ENCODE results near the gene ASTE1. TPM values are rescaled to one million over a fixed set of nuclear protein-coding genes. Genes with fewer than 3 reads are reported as not detected.

ASTE1 gene
- 1 to 10 TPM; 3.5 to 5.1 (median 4.7) TPM for total RNA-seq
- polyA plus RNA-seq: 2.2 TPM
- long read RNA-seq, donor 1, transcript ASTE1-201 (6 exons, 2,664 nt): major isoform, 6 of 16 reads
- long read RNA-seq, donor 1, partial matches to known transcripts: 4 of 16 reads
- long read RNA-seq, donor 1, other reads (novel, unspliced or antisense): 6 of 16 reads
- long read RNA-seq, donor 2, partial matches to known transcripts: 1 of 4 reads
- long read RNA-seq, donor 2, other reads (novel, unspliced or antisense): 2 of 4 reads
- long read RNA-seq, donor 3, transcript ASTE1-201 (6 exons, 2,664 nt): major isoform, 10 of 24 reads
- long read RNA-seq, donor 3, partial matches to known transcripts: 4 of 24 reads
- long read RNA-seq, donor 3, other reads (novel, unspliced or antisense): 10 of 24 reads
- long read RNA-seq, donor 4, partial matches to known transcripts: 2 of 3 reads
- long read RNA-seq, donor 4, other reads (novel, unspliced or antisense): 0 of 3 reads

- intact Hi-C loops (cut with DNase I): no loop called here
- peak within 1 kb of the TSS; percentile 87 for H3K27ac ChIP-seq (ENCODE audit: low read length)
- under 1% methylated on average over 56 of the region's 56 CpGs for WGBS
- DNase-seq: peak; percentile 92 to 97 (median 95)
- peak within 1 kb of the TSS; percentile 85 for H3K4me3 ChIP-seq (ENCODE audit: low read length)
- no peaks in the 10 kb centered on the region for H3K4me1 ChIP-seq (ENCODE audit: control insufficient read depth, insufficient read depth, low read length)
- ATAC-seq: peak; percentile 99 to 100
- H3K9me3 ChIP-seq (ENCODE audit: control insufficient read depth, low read length): no peaks in the 10 kb centered on the region
- no peaks in the 10 kb centered on the region for H3K27me3 ChIP-seq (ENCODE audit: control insufficient read depth, insufficient read depth)
Observed at GRCh38 chr3:131026321-131027151, at the start of gene ASTE1, which contains the start of gene NEK11. Gene ASTE1 (minus strand): TSS chr3:131026825. CDS start chr3:131025306, 1,519 bp downstream. Gene NEK11 (plus strand): TSS chr3:131026877. CDS start chr3:131029709, 2,832 bp downstream.

GRCh38 chr3:131075632-131076328, 49.2 kb upstream of the ASTE1 start:
- no peak for ATAC-seq
- Histone ChIP-seq H3K4me3 (ENCODE audit: low read length) (no peak overlapping the region), H3K9me3 (ENCODE audit: control insufficient read depth, low read length) (no peaks in the 10 kb centered on the region), H3K27ac (ENCODE audit: low read length) (no peak overlapping the region), H3K27me3 (ENCODE audit: control insufficient read depth, insufficient read depth) (no peaks in the 10 kb centered on the region), H3K4me1 (ENCODE audit: control insufficient read depth, insufficient read depth, low read length) (peaks cover 2% of the 10 kb centered on the region)
- WGBS: 68% methylated on average over 4 of the region's 4 CpGs
- no peak for DNase-seq
- intact Hi-C loops (cut with DNase I): no loop called here

- WGBS: 26% methylated on average over 2 of the region's 2 CpGs
- Histone ChIP-seq H3K27me3 (ENCODE audit: control insufficient read depth, insufficient read depth) (no peaks in the 10 kb centered on the region), H3K4me3 (ENCODE audit: low read length) (no peak overlapping the region), H3K9me3 (ENCODE audit: control insufficient read depth, low read length) (no peaks in the 10 kb centered on the region), H3K27ac (ENCODE audit: low read length) (no peak overlapping the region), H3K4me1 (ENCODE audit: control insufficient read depth, insufficient read depth, low read length) (peaks cover 3% of the 10 kb centered on the region)
- intact Hi-C loops (cut with DNase I): no loop called here
- ATAC-seq: peak; percentile 92 to 94
- DNase-seq: peak; percentile 32 to 62 (median 59)
Observed at GRCh38 chr3:131072845-131073244, 46.2 kb upstream of the ASTE1 start.

GRCh38 chr3:131072099-131072559, 45.5 kb upstream of the ASTE1 start:
- intact Hi-C loops (cut with DNase I): no loop called here
- H3K4me3 ChIP-seq (ENCODE audit: low read length): no peak overlapping the region
- peak in 1 of 2 donors; percentile 32 for ATAC-seq
- 55% methylated on average over 2 of the region's 2 CpGs for WGBS
- no peak for DNase-seq
- peaks cover 3% of the 10 kb centered on the region for H3K4me1 ChIP-seq (ENCODE audit: control insufficient read depth, insufficient read depth, low read length)
- H3K9me3 ChIP-seq (ENCODE audit: control insufficient read depth, low read length): no peaks in the 10 kb centered on the region
- H3K27me3 ChIP-seq (ENCODE audit: control insufficient read depth, insufficient read depth): no peaks in the 10 kb centered on the region
- H3K27ac ChIP-seq (ENCODE audit: low read length): no peak overlapping the region

GRCh38 chr3:131067983-131068382, 41.4 kb upstream of the ASTE1 start:
- DNase-seq: no peak
- ATAC-seq: peak in 1 of 2 donors; percentile 38

GRCh38 chr3:131053043-131053859, 26.6 kb upstream of the ASTE1 start:
- 75% methylated on average over 3 of the region's 3 CpGs for WGBS
- no peaks in the 10 kb centered on the region for H3K4me1 ChIP-seq (ENCODE audit: control insufficient read depth, insufficient read depth, low read length)
- no peak overlapping the region for H3K4me3 ChIP-seq (ENCODE audit: low read length)
- ATAC-seq (no peak), DNase-seq (no peak)
- no peaks in the 10 kb centered on the region for H3K27me3 ChIP-seq (ENCODE audit: control insufficient read depth, insufficient read depth)
- H3K27ac ChIP-seq (ENCODE audit: low read length): no peak overlapping the region
- intact Hi-C loops (cut with DNase I): loop anchor here in 1 of 4 donors (10.0 kb wide), 1 partner anchor 982 kb away; the partner anchor contains the start of gene CPNE4
- H3K9me3 ChIP-seq (ENCODE audit: control insufficient read depth, low read length): no peaks in the 10 kb centered on the region

More at GRCh38 chr3:131067983-131068382, 41.4 kb upstream of the ASTE1 start:
- intact Hi-C loops (cut with DNase I): no loop called here
- Histone ChIP-seq H3K9me3 (ENCODE audit: control insufficient read depth, low read length) (no peaks in the 10 kb centered on the region), H3K27ac (ENCODE audit: low read length) (no peak overlapping the region), H3K4me3 (ENCODE audit: low read length) (no peak overlapping the region), H3K27me3 (ENCODE audit: control insufficient read depth, insufficient read depth) (no peaks in the 10 kb centered on the region), H3K4me1 (ENCODE audit: control insufficient read depth, insufficient read depth, low read length) (peaks cover 2% of the 10 kb centered on the region)

GRCh38 chr3:131050001-131050400, 23.4 kb upstream of the ASTE1 start:
- DNase-seq: no peak
- Histone ChIP-seq H3K27me3 (ENCODE audit: control insufficient read depth, insufficient read depth) (no peaks in the 10 kb centered on the region), H3K27ac (ENCODE audit: low read length) (no peak overlapping the region), H3K4me3 (ENCODE audit: low read length) (no peak overlapping the region), H3K9me3 (ENCODE audit: control insufficient read depth, low read length) (no peaks in the 10 kb centered on the region), H3K4me1 (ENCODE audit: control insufficient read depth, insufficient read depth, low read length) (no peaks in the 10 kb centered on the region)
- 73% methylated on average over 3 of the region's 3 CpGs for whole genome bisulfite sequencing
- intact Hi-C loops (cut with DNase I): loop anchor here in 1 of 4 donors (10.0 kb wide), 1 partner anchor 985 kb away; the partner anchor contains the start of gene CPNE4
- no peak for ATAC-seq

GRCh38 chr3:131048030-131048429, 21.4 kb upstream of the ASTE1 start:
- Histone ChIP-seq H3K27me3 (ENCODE audit: control insufficient read depth, insufficient read depth) (no peaks in the 10 kb centered on the region), H3K4me1 (ENCODE audit: control insufficient read depth, insufficient read depth, low read length) (no peaks in the 10 kb centered on the region), H3K4me3 (ENCODE audit: low read length) (no peak overlapping the region), H3K27ac (ENCODE audit: low read length) (no peak overlapping the region), H3K9me3 (ENCODE audit: control insufficient read depth, low read length) (no peaks in the 10 kb centered on the region)
- ATAC-seq (no peak), DNase-seq (peak in 1 of 3 donors; percentile 26)
- 90% methylated on average over 7 of the region's 7 CpGs for WGBS
- intact Hi-C loops (cut with DNase I): no loop called here

GRCh38 chr3:131047582-131047981, 21.0 kb upstream of the ASTE1 start:
- Histone ChIP-seq H3K4me1 (ENCODE audit: control insufficient read depth, insufficient read depth, low read length) (no peaks in the 10 kb centered on the region), H3K27ac (ENCODE audit: low read length) (no peak overlapping the region), H3K4me3 (ENCODE audit: low read length) (no peak overlapping the region), H3K27me3 (ENCODE audit: control insufficient read depth, insufficient read depth) (no peaks in the 10 kb centered on the region), H3K9me3 (ENCODE audit: control insufficient read depth, low read length) (no peaks in the 10 kb centered on the region)
- WGBS: 97% methylated on average over 2 of the region's 2 CpGs
- ATAC-seq (no peak), DNase-seq (no peak)
- intact Hi-C loops (cut with DNase I): no loop called here
